Tibial nerve (tissue), 4 donors: Measurements from ENCODE around the gene FCRLA. TPM values are rescaled to one million over a fixed set of nuclear protein-coding genes. Genes with fewer than 3 reads are reported as not detected.

Experiments
- DNase-seq, 2 donors: peaks; one replicate each; pipeline ENCODE4 v3.0.0-alpha.2; 2019; ENCODE audit warnings: low spot score in 2 of 2
- H3K27ac ChIP-seq, 4 donors: fragments of 200-600 bp; sonication (generic) in 3 of 4; one replicate each; pipeline ENCODE4 v1.5.1; 2017 to 2019; ENCODE audit warnings: mild to moderate bottlenecking in 1 of 4
- H3K27me3 ChIP-seq, 2 donors: fragments of 200-600 bp; sonication (generic) in 1 of 2; one replicate each; pipeline versions ENCODE4 v1.5.1 to v1.6.0; 2017 to 2019
- H3K36me3 ChIP-seq, 3 donors: fragments of 200-600 bp; sonication (generic); one replicate each; pipeline ENCODE4 v1.5.1; 2018 to 2019
- H3K4me1 ChIP-seq, 4 donors: fragments of 200-600 bp; sonication (generic) in 3 of 4; one replicate each; pipeline ENCODE4 v1.5.1; 2017 to 2019
- H3K4me3 ChIP-seq, 4 donors: fragments of 200-600 bp; sonication (generic) in 3 of 4; one replicate each; pipeline ENCODE4 v1.5.1; 2017 to 2019; ENCODE audit warnings: mild to moderate bottlenecking in 1 of 4, moderate library complexity in 1 of 4
- H3K9me3 ChIP-seq, 4 donors: fragments of 200-600 bp; sonication (generic) in 3 of 4; one replicate each; pipeline ENCODE4 v1.5.1; 2017 to 2019
- CTCF ChIP-seq, 5 experiments: fragments of 200-600 bp in 3 of 5; fragments of 450-650 bp in 2 of 5; sonication (generic) in 3 of 5; IDR thresholded peaks; one replicate each; pipeline ENCODE4 v1.5.1; 2016 to 2019; ENCODE audit warnings: antibody characterized with exemption in 5 of 5, mild to moderate bottlenecking in 3 of 5, moderate library complexity in 2 of 5
- EP300 ChIP-seq, 2 donors: sonication (generic); formaldehyde crosslinking; IDR thresholded peaks; one replicate each; pipeline ENCODE4 v1.6.1; 2017; ENCODE audit warnings: antibody characterized with exemption in 2 of 2, mild to moderate bottlenecking in 1 of 2
- POLR2A ChIP-seq, 2 donors: fragments of 450-650 bp; IDR thresholded peaks; one replicate each; pipeline ENCODE4 v1.6.1; 2017; ENCODE audit warnings: antibody characterized with exemption in 2 of 2, mild to moderate bottlenecking in 2 of 2, moderate library complexity in 2 of 2
- WGBS, 2 donors: methylation state at CpG; one replicate each; pipeline ENCODE4 v1.1.5; 2018; 5-methylcytosine and 5-hydroxymethylcytosine counted together
- total RNA-seq, 4 donors: library from RNA; depleted of rRNA; stranded (reverse); fragments of >200 nt; gene quantifications; one replicate each; pipeline ENCODE4 v1.1.0, GENCODE V29; 2016

FCRLA gene
- total RNA-seq, 4 donors from 2014 or later, result 0.60 to 2.1 (median 1.1) TPM; not detected in 1

- no peak overlapping the region for H3K27ac ChIP-seq
- peaks cover 0 to 13% (median 9%) of the 10 kb centered on the region in 4 donors for H3K4me1 ChIP-seq
- H3K4me3 ChIP-seq, result no peak overlapping the region
- H3K9me3 ChIP-seq, result no peaks in the 10 kb centered on the region
- WGBS, 2 donors, result 87 to 94% methylated on average over 7 of the region's 7 CpGs
- no peak for DNase-seq
- no peak for TF ChIP-seq POLR2A (IDR thresholded peaks at IDR 0.05)
- TF ChIP-seq EP300 (IDR thresholded peaks at IDR 0.05), result no peak
- no peak for TF ChIP-seq CTCF (IDR thresholded peaks at IDR 0.05)
- H3K36me3 ChIP-seq, result no peaks in the 10 kb centered on the region
- no peaks in the 10 kb centered on the region for H3K27me3 ChIP-seq
Observed at GRCh38 chr1:161728376-161729226, 21.6 kb downstream of the FCRLA start.

GRCh38 chr1:161730050-161730564 is 23.1 kb downstream of the FCRLA start:
- WGBS, 2 donors, result 67 to 86% methylated on average over 6 of the region's 6 CpGs
- Histone ChIP-seq H3K4me1 (peaks cover 0 to 16% (median 11%) of the 10 kb centered on the region in 4 donors), H3K36me3 (no peaks in the 10 kb centered on the region), H3K9me3 (no peaks in the 10 kb centered on the region), H3K27me3 (no peaks in the 10 kb centered on the region), H3K4me3 (no peak overlapping the region), H3K27ac (no peak overlapping the region)
- no peak for TF ChIP-seq CTCF (IDR thresholded peaks at IDR 0.05)
- TF ChIP-seq POLR2A (IDR thresholded peaks at IDR 0.05), result no peak
- TF ChIP-seq EP300 (IDR thresholded peaks at IDR 0.05), result no peak
- no peak for DNase-seq

- 86 to 88% methylated on average over 6 of the region's 6 CpGs for WGBS, 2 donors
Observed at GRCh38 chr1:161731241-161731640, 24.2 kb downstream of the FCRLA start.

GRCh38 chr1:161731981-161732718 is 25.1 kb downstream of the FCRLA start:
- no peaks in the 10 kb centered on the region for H3K9me3 ChIP-seq
- no peak for DNase-seq
- H3K27ac ChIP-seq, result no peak overlapping the region
- peaks cover 0 to 13% (median 7%) of the 10 kb centered on the region in 4 donors for H3K4me1 ChIP-seq
- 77 to 91% methylated on average over 5 of the region's 5 CpGs for WGBS, 2 donors
- no peak overlapping the region for H3K4me3 ChIP-seq
- TF ChIP-seq EP300 (IDR thresholded peaks at IDR 0.05) (no peak), CTCF (IDR thresholded peaks at IDR 0.05) (no peak), POLR2A (IDR thresholded peaks at IDR 0.05) (no peak)
- no peaks in the 10 kb centered on the region for H3K36me3 ChIP-seq
- no peaks in the 10 kb centered on the region for H3K27me3 ChIP-seq

More at GRCh38 chr1:161731241-161731640, 24.2 kb downstream of the FCRLA start:
- no peak for DNase-seq
- Histone ChIP-seq H3K9me3 (no peaks in the 10 kb centered on the region), H3K4me1 (peaks cover 0 to 13% (median 7%) of the 10 kb centered on the region in 4 donors), H3K27me3 (no peaks in the 10 kb centered on the region), H3K27ac (no peak overlapping the region), H3K36me3 (no peaks in the 10 kb centered on the region), H3K4me3 (no peak overlapping the region)
- TF ChIP-seq EP300 (IDR thresholded peaks at IDR 0.05) (no peak), POLR2A (IDR thresholded peaks at IDR 0.05) (no peak), CTCF (IDR thresholded peaks at IDR 0.05) (no peak)
